GM12874 (cell line): ENCODE measurements around the gene KISS1R.

Experiments used
- TF ChIP-seq, protein P1 (sequence below): IDR thresholded peaks from 2 replicates; pipeline ENCODE4 v1.5.1; 2011; ENCODE audit warnings: low read depth, mild to moderate bottlenecking, control low read depth, low read length, moderate library complexity; ENCODE audit not compliant: insufficient read depth

Gene KISS1R

DNA sequence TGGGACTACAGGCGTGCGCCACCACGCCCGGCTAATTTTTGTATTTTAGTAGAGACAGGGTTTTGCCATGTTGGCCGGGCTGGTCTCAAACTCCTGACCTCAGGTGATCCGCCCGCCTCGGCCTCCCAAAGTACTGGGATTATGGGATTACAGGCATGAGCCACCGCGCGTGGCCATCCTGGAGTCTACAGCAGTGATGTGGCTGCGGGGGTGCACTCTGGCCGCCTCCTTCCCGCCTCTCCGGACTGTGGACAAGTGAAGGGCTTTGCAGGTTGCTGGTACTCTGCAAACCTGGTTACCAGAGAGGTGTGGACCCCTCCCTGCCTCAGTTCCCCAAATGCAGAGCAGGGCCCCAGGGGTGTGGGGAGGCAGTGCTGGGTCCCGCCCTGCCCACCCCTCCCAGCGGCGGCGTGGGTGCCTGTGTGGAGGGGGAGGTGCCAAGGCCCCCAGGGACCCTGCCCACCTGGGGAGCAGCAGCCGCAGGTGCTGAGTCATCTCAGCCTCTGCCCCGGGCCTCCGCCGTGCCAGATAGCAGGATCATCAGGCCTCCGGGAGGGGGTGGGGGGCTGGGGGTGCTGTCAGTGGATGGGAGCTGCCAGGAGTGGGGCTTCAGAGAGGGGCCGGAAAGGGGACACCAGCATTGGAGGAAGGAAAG lies 31.8 kb downstream of the KISS1R start:
- TF ChIP-seq, protein P1, sequence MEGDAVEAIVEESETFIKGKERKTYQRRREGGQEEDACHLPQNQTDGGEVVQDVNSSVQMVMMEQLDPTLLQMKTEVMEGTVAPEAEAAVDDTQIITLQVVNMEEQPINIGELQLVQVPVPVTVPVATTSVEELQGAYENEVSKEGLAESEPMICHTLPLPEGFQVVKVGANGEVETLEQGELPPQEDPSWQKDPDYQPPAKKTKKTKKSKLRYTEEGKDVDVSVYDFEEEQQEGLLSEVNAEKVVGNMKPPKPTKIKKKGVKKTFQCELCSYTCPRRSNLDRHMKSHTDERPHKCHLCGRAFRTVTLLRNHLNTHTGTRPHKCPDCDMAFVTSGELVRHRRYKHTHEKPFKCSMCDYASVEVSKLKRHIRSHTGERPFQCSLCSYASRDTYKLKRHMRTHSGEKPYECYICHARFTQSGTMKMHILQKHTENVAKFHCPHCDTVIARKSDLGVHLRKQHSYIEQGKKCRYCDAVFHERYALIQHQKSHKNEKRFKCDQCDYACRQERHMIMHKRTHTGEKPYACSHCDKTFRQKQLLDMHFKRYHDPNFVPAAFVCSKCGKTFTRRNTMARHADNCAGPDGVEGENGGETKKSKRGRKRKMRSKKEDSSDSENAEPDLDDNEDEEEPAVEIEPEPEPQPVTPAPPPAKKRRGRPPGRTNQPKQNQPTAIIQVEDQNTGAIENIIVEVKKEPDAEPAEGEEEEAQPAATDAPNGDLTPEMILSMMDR, result no peak

GRCh38 chr19:950352-951066 lies 33.4 kb downstream of the KISS1R start:
- TF ChIP-seq, protein P1, result no peak

- TF ChIP-seq, protein P1, result no peak
Measured at GRCh38 chr19:952049-952679, 35.0 kb downstream of the KISS1R start.

DNA sequence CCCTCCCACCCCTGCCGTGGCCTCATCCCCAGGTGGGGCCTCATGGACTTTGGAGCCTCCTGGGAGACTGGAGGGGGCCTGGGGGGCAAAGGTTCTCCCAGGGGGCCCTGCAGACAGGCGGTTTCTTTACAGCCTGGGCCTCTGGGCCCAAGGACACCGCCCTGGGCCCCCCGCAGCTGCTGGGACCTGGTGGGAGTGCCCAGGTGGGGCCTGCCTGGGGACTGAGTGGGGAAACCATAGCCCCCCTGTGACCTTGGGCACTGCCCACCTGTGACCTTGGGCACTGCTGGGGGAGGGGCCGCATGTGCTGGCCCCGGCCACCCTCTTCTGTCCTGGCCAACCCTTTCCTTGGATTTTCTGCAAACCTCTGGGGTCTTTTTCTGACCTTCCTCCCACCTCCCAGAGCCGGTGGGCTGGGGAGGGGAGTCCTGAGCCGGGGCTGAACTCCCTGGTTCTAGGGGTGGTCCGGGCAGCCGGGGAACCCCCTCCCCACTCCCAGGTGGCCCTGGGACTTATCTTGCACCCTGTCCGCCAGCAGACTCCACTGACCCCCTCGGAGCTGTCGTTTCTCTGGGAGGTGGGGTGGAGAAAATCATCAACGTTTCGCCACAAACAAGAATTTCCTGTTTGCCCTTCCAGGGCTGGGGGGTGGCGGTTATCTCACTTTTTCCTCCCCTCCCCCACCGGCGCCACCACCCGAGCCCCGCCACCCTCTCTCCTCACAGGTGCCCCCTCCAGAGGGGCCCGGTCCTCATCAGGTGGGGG lies 35.7 kb downstream of the KISS1R start:
- TF ChIP-seq, protein P1, result no peak

DNA sequence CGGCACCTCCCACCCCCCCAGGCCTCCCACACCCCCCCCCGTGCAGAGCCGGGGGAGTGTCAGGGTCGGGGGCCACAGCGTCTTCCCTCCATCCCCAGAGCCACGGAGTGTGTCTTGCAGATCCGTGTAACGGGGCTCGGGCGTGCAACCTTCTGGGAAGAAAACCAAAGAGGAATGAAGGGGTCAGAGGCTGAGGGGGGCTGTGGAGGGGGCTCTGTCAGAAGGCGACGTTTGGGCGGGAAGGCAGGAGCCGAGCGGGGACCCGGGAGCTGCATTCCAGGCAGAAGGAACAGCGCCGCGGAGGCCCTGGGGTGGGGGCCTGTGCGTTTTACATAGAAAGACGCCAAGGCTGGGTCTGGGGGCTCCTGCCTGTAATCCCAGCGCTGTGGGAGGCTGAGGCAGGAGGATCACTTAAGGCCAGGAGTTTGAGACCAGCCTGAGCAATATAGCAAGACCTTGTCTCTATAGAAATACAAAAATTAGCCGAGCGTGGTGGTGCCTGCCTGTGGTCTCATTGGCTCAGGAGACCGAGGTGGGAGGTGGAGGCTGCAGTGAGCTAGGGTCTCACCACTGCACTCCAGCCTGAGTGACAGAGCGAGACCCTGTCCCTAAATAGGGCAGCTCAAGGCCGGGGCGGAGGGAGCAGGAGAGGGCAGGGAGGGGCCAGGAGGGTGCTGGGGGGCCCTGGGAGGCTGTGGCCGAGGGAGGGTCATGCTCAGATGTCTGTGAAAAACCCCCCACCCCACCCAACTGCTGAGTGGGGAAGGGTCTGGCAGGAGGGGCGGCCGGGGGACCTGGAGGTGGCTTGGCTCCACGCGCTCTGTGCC lies 36.5 kb downstream of the KISS1R start:
- TF ChIP-seq, protein P1, result no peak

DNA sequence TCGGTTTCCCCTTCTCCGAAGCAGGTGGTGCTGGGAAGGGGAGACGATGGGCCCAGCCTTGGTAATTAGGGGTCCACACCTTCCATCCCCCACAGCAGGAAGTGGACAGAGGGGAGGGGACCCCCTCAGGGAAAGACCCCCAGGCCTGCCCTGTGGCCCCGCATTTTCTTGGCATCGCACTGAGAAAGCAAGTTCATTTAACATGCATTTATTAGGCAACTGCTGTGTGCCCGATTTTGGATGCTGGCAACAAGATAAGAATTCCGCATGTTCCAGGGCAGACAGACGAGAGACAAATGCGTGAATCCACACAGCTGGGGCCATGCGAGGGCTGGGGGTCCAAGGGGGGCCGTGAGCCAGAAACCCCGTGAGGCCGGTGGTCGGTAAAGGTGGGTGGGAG lies 37.1 kb downstream of the KISS1R start:
- TF ChIP-seq, protein P1, result no peak
